HT1080 (cell line): Measurements from ENCODE around the gene CCL2. TPM values are rescaled to one million over a fixed set of nuclear protein-coding genes. Genes with fewer than 3 reads are reported as not detected.

ENCODE experiments used
- DNase-seq: peaks from one replicate; pipeline ENCODE4 v3.0.0-alpha.2; 2015; ENCODE audit warnings: low read depth
- total RNA-seq: library from RNA; depleted of rRNA; stranded (reverse); fragments of >200 nt; shearing (Covaris generic); gene quantifications from 2 replicates; pipeline ENCODE4 v1.2.3, GENCODE V29; 2014

The CCL2 gene
- total RNA-seq, 1 experiment from 2014 or later: 0.51 TPM

GRCh38 chr17:34261568-34262337 lies 6.7 kb downstream of the CCL2 start:
- DNase-seq: no peak

- DNase-seq: no peak
Measured at GRCh38 chr17:34265711-34266110, 10.6 kb downstream of the CCL2 start.

GRCh38 chr17:34269969-34270368 lies 14.9 kb downstream of the CCL2 start, which contains the start of gene CCL7:
TSS of gene CCL7 (plus strand) at chr17:34270221. CDS start at chr17:34270291, 70 bp downstream.
- no peak for DNase-seq

GRCh38 chr17:34275881-34276280 lies 20.8 kb downstream of the CCL2 start:
- no peak for DNase-seq

- no peak for DNase-seq
Measured at GRCh38 chr17:34276826-34277225, 21.7 kb downstream of the CCL2 start.

GRCh38 chr17:34283571-34283970 lies 28.5 kb downstream of the CCL2 start:
- no peak for DNase-seq

GRCh38 chr17:34285286-34285792 lies 30.3 kb downstream of the CCL2 start, which contains the start of gene CCL11:
TSS of gene CCL11 (plus strand) at chr17:34285742. CDS start at chr17:34285809, 67 bp downstream.
- no peak for DNase-seq

GRCh38 chr17:34287875-34288274 lies 32.8 kb downstream of the CCL2 start:
- DNase-seq: no peak

- no peak for DNase-seq
Measured at GRCh38 chr17:34290586-34290985, 35.5 kb downstream of the CCL2 start.

GRCh38 chr17:34291721-34292348 lies 36.8 kb downstream of the CCL2 start:
- peak; percentile 12 for DNase-seq

- no peak for DNase-seq
Measured at GRCh38 chr17:34299027-34299426, 43.9 kb downstream of the CCL2 start.

GRCh38 chr17:34299956-34300577 lies 45.0 kb downstream of the CCL2 start:
- no peak for DNase-seq

- DNase-seq: peak; percentile 42
Measured at GRCh38 chr17:34300652-34301370, 45.7 kb downstream of the CCL2 start.

- no peak for DNase-seq
Measured at GRCh38 chr17:34301986-34302385, 46.9 kb downstream of the CCL2 start.

- DNase-seq: no peak
Measured at GRCh38 chr17:34302636-34303035, 47.6 kb downstream of the CCL2 start.

- DNase-seq: no peak
Measured at GRCh38 chr17:34303606-34304005, 48.5 kb downstream of the CCL2 start.

GRCh38 chr17:34305061-34305460 lies 50.0 kb downstream of the CCL2 start:
- DNase-seq: no peak

- DNase-seq: no peak
Measured at GRCh38 chr17:34305606-34306005, 50.5 kb downstream of the CCL2 start.

- peak; percentile 44 for DNase-seq
Measured at GRCh38 chr17:34306466-34306865, 51.4 kb downstream of the CCL2 start.
